ENCODE data around the gene TRIM41.

Gene TRIM41

DNA sequence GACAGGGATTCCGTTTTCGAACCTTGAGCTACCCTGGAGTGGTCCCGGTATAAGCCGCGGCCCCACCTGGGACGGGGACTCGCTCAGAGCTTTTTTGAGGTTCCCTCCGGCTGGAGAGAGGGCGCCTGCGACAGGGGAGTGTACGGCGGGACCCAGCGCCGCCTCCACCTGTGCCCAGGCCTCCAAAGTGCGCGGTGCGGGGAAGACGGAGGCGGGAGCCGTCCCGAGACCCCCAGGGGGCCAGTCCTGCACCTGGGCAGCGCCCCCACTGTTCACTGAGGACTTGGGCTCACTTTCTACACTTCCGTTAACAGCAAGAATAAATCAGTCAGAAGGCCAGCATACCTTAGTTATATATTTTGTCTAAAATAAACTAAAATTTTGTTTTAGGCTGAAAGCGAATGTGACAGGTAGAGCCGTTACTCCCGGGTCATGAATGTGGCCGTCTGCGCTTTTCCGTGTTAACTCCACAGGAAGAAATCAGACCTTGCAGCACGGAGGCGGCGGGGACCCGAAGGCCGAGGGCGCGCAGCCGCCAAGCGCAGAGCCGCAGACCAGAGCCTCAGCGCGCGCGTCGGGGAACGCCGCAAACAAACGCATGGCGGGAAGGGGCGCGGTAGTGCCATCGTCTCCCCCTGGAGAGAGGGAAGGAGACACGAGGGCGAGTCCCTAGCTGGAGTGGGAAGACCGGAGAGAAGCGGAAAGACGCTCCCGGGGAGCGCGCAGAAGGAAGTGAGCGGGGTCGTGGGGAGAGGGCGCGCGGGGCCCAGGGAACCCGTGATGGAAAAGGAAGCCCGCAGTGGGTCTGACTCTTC lies 32.2 kb upstream of the TRIM41 start:
- TF ChIP-seq TAF1 (IDR thresholded peaks at IDR 0.05; ENCODE audit: borderline replicate concordance, insufficient read depth, low read length) (no peak), FOXP2 (optimal IDR thresholded peaks at IDR 0.05; ENCODE audit: borderline replicate concordance, extremely low read depth, extremely low read length, insufficient read depth) (no peak), POLR2AphosphoS5 (IDR thresholded peaks at IDR 0.05; ENCODE audit: low read depth, low read length) (no peak), SIN3A (IDR thresholded peaks at IDR 0.05; ENCODE audit: borderline replicate concordance, insufficient read depth, low read length) (no peak)
- TF ChIP-seq, protein P1, sequence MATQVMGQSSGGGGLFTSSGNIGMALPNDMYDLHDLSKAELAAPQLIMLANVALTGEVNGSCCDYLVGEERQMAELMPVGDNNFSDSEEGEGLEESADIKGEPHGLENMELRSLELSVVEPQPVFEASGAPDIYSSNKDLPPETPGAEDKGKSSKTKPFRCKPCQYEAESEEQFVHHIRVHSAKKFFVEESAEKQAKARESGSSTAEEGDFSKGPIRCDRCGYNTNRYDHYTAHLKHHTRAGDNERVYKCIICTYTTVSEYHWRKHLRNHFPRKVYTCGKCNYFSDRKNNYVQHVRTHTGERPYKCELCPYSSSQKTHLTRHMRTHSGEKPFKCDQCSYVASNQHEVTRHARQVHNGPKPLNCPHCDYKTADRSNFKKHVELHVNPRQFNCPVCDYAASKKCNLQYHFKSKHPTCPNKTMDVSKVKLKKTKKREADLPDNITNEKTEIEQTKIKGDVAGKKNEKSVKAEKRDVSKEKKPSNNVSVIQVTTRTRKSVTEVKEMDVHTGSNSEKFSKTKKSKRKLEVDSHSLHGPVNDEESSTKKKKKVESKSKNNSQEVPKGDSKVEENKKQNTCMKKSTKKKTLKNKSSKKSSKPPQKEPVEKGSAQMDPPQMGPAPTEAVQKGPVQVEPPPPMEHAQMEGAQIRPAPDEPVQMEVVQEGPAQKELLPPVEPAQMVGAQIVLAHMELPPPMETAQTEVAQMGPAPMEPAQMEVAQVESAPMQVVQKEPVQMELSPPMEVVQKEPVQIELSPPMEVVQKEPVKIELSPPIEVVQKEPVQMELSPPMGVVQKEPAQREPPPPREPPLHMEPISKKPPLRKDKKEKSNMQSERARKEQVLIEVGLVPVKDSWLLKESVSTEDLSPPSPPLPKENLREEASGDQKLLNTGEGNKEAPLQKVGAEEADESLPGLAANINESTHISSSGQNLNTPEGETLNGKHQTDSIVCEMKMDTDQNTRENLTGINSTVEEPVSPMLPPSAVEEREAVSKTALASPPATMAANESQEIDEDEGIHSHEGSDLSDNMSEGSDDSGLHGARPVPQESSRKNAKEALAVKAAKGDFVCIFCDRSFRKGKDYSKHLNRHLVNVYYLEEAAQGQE (IDR thresholded peaks at IDR 0.05; ENCODE audit: insufficient read depth in 1 of 2, low read depth in 2 of 2, low read length in 2 of 2): no peak

DNA sequence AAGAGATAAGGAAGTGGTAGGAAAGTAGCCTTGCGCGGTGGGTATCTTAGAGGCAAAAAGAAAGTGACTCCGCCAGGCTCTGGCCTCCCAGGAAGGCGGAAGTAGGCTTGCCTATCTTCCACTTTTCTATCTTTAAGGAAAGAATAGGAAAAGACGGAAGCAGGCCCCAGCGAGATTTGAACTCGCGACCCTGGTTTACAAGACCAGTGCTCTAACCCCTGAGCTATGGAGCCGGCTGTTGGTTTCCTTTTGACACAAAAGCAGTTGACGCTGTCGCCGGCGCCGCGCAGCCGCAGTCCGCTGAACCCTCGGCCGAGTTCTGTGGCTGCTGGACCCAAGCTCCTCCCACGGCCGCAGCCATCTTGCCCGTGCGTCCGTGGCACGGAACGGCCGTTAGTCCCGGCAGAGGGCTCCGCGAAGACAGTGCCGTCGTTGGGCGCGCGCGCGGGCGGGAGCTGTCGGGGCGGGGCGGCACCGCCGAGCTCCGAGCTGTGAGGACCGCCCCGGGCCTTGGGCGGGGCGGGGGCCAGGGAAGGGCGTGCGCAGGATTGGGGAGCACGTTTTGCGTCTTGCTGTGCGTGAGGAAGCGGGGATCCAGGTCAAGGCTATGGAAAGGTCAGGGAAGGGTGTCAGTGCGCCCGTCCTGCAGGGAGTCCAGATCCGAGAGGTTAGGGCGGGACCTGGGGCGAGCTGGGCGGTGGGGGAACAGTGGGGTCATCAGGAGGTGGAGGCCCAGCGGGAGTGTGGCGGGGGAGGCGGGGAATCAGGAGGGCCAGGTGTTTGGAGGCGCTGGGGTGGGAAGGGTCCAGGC lies 31.4 kb upstream of the TRIM41 start:
- TF ChIP-seq POLR2AphosphoS5 (IDR thresholded peaks at IDR 0.05; ENCODE audit: low read depth, low read length) (peak; percentile 68), TAF1 (IDR thresholded peaks at IDR 0.05; ENCODE audit: borderline replicate concordance, insufficient read depth, low read length) (no peak; the same call in 1 of the 2 replicates), SIN3A (IDR thresholded peaks at IDR 0.05; ENCODE audit: borderline replicate concordance, insufficient read depth, low read length) (no peak), FOXP2 (optimal IDR thresholded peaks at IDR 0.05; ENCODE audit: borderline replicate concordance, extremely low read depth, extremely low read length, insufficient read depth) (no peak)
- TF ChIP-seq, protein P1 (IDR thresholded peaks at IDR 0.05; ENCODE audit: insufficient read depth in 1 of 2, low read depth in 2 of 2, low read length in 2 of 2): 0 out of 4 replicates have a peak, but pooled peaks of 1 of the 2 experiments have one; percentile 19

DNA sequence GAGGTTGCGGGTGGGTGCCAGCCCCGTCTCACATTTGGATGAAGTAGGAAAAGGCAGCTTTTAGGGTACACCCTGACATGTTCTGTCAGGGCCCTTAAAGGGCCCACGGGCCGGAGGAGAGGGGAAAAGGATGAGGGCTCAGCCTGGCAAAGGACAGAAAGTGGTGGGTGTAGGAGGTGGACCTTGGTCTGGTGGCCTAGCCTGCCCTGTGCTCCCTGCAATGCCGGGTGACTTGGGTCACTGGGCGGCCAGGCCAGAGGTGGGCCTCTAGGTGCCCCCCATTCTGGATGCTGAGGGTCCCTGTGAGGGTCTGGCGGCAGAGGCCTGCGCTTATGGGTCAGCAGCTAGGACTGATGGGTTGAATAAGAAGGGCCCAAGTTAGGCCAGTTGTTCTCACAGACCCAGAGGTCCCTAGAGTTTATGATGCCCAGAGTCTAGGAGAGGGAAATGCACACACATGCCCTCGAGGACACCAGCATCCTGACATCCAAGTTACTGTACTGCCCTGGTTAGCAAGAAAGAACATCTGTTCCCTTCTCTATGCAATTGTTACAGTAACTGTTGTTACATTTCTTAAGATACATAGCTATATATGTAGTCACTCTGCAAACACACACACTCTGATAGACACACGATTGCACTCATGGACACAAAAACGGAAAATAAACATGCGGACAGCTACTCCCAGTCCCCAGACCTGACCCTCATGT lies 30.6 kb upstream of the TRIM41 start:
- TF ChIP-seq FOXP2 (optimal IDR thresholded peaks at IDR 0.05; ENCODE audit: borderline replicate concordance, extremely low read depth, extremely low read length, insufficient read depth): no peak
- no peak for TF ChIP-seq POLR2AphosphoS5 (IDR thresholded peaks at IDR 0.05; ENCODE audit: low read depth, low read length)
- no peak for TF ChIP-seq TAF1 (IDR thresholded peaks at IDR 0.05; ENCODE audit: borderline replicate concordance, insufficient read depth, low read length)
- TF ChIP-seq SIN3A (IDR thresholded peaks at IDR 0.05; ENCODE audit: borderline replicate concordance, insufficient read depth, low read length): no peak

DNA sequence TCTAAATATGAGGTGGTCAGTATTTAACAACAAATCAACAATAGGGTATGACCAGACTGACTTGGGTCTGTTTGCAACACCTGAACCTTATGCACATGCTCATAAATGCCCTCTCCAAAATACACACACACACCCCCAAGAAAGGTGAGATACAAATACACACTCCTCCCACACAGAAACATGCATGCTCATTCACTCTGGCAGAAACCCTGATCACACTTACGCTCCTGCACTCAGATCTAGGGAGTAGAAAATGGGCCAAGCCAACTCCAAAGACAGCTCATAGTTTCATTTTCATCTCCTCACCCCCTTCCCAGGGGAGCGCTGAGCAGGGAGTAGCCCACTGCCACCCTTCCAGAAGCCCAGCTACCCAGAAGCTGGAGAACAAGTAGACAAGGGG lies 29.4 kb upstream of the TRIM41 start:
- TF ChIP-seq, protein P1 (IDR thresholded peaks at IDR 0.05; ENCODE audit: insufficient read depth in 1 of 2, low read depth in 2 of 2, low read length in 2 of 2): no peak
- no peak for TF ChIP-seq FOXP2 (optimal IDR thresholded peaks at IDR 0.05; ENCODE audit: borderline replicate concordance, extremely low read depth, extremely low read length, insufficient read depth)
- no peak for TF ChIP-seq SIN3A (IDR thresholded peaks at IDR 0.05; ENCODE audit: borderline replicate concordance, insufficient read depth, low read length)
- no peak for TF ChIP-seq POLR2AphosphoS5 (IDR thresholded peaks at IDR 0.05; ENCODE audit: low read depth, low read length)
- TF ChIP-seq TAF1 (IDR thresholded peaks at IDR 0.05; ENCODE audit: borderline replicate concordance, insufficient read depth, low read length): no peak
